HL-60 (cell line): ENCODE results near the gene CENPP.
"Not testable (repeated sequence)": the region's sequence is repeated elsewhere in the genome, so short reads cannot be mapped to it uniquely, and the experiment has no call there.

Source experiments
- DNase-seq, 2 experiments: peaks; one replicate each; pipeline ENCODE4 v3.0.0-alpha.2; 2010 to 2020; ENCODE audit warnings: low read depth in 1 of 2, low spot score in 1 of 2
- H3K27ac ChIP-seq: fragments of 250-450 bp; sonication (Bioruptor Pico); replicated peaks from 2 replicates; pipeline ENCODE4 v1.5.1; 2020; ENCODE audit warnings: mild to moderate bottlenecking, moderate library complexity
- H3K27me3 ChIP-seq: fragments of 250-450 bp; sonication (Bioruptor Pico); 2 replicates; pipeline ENCODE4 v1.5.1; 2021; ENCODE audit warnings: mild to moderate bottlenecking, moderate library complexity; ENCODE audit not compliant: insufficient read depth, poor library complexity, severe bottlenecking
- H3K4me3 ChIP-seq: replicated peaks from 2 replicates; pipeline ENCODE4 v1.5.1; 2011; ENCODE audit warnings: mild to moderate bottlenecking, control low read depth, low read length; ENCODE audit not compliant: insufficient read depth
- GABPA ChIP-seq: IDR thresholded peaks from 2 replicates; pipeline ENCODE4 v1.6.1; 2012; ENCODE audit warnings: low read depth
- POLR2AphosphoS5 ChIP-seq: IDR thresholded peaks from 2 replicates; pipeline ENCODE4 v1.6.1; 2012; ENCODE audit warnings: low read depth
- REST ChIP-seq: IDR thresholded peaks from 2 replicates; pipeline ENCODE4 v1.6.1; 2012; ENCODE audit warnings: low read depth; ENCODE audit not compliant: insufficient replicate concordance
- SPI1 ChIP-seq: IDR thresholded peaks from 2 replicates; pipeline ENCODE4 v1.6.1; 2012; ENCODE audit warnings: low read depth, mild to moderate bottlenecking, borderline replicate concordance
- TF ChIP-seq, protein P1 (sequence below): IDR thresholded peaks from one replicate; pipeline ENCODE4 v1.5.1; 2011; ENCODE audit warnings: low read length, control low read depth, inconsistent platforms; ENCODE audit not compliant: insufficient read depth

The CENPP gene

DNA sequence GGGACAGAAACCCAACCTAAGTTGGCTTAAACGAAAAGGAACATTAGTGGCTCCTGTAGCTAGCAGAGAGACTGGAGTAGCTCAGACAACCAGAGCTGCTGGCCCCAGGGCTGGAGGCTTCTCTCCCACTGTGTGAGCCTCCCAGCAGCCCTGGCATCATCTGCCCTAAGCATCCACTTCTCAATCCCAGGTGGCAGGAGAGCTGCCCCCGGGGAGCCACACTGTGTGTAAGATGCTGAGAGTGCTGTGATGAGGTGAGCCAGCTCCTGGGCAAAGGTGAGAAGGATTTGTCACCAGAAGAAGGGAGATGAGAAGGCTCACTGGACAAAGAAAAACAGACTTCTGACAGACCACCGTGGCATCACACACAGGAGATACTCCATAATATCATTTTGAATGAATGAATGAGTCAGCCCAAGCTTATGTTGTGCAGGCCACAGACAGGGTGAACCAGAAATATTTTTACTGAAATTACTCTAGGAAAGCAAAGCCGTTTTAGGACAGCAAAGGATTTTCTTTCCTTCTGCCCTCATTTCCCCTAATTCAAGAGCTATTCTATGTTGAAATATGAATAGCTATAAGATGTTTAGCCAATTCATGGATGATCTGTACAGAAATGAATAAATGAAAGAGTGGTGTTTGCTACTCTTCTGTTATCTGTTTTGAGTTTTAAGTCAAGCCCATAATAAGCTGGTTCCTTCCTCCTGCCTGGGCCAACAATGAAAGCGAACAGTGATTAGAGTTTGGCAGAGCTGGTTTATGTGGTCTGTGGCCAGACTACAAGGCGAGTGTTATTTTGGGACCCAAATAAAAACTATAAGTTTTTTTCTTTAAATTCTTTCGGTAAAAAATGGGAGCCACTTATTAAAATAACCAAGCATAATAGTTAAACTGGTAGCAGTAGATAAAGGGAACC is 267.5 kb downstream of the CENPP start:
- TF ChIP-seq GABPA (no peak), SPI1 (no peak), REST (no peak), POLR2AphosphoS5 (no peak)
- TF ChIP-seq, protein P1, sequence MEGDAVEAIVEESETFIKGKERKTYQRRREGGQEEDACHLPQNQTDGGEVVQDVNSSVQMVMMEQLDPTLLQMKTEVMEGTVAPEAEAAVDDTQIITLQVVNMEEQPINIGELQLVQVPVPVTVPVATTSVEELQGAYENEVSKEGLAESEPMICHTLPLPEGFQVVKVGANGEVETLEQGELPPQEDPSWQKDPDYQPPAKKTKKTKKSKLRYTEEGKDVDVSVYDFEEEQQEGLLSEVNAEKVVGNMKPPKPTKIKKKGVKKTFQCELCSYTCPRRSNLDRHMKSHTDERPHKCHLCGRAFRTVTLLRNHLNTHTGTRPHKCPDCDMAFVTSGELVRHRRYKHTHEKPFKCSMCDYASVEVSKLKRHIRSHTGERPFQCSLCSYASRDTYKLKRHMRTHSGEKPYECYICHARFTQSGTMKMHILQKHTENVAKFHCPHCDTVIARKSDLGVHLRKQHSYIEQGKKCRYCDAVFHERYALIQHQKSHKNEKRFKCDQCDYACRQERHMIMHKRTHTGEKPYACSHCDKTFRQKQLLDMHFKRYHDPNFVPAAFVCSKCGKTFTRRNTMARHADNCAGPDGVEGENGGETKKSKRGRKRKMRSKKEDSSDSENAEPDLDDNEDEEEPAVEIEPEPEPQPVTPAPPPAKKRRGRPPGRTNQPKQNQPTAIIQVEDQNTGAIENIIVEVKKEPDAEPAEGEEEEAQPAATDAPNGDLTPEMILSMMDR, result no peak
- no peak overlapping the region for H3K4me3 ChIP-seq
- DNase-seq, result no peak
- H3K27me3 ChIP-seq, result no peaks in the 10 kb centered on the region
- no peak overlapping the region for H3K27ac ChIP-seq

DNA sequence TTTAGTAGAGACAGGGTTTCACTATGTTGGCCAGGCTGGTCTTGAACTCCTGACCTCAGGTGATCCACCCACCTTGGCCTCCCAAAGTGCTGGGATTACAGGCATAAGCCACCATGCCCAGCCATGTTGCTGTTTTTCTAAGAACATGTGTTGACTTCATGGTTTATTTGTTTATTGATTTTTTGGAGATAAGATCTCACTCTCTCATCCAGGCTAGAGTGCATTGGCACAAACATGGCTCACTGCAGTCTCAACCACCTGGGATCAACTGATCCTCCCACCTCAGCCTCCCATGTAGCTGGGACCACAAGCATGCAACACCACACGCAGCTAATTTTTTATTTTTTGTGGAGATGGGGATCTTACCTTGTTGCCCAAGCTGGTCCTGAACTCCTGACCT is 269.3 kb downstream of the CENPP start:
- not testable (repeated sequence) for H3K27ac ChIP-seq, H3K27me3 ChIP-seq, H3K4me3 ChIP-seq, DNase-seq

GRCh38 chr9:92595930-92596329 is 270.2 kb downstream of the CENPP start:
- Histone ChIP-seq H3K4me3 (no peak overlapping the region), H3K27ac (no peak overlapping the region), H3K27me3 (no peaks in the 10 kb centered on the region)
- TF ChIP-seq POLR2AphosphoS5 (no peak), SPI1 (no peak), GABPA (no peak), REST (no peak)
- TF ChIP-seq, protein P1, result no peak
- no peak for DNase-seq

- DNase-seq, result no peak
- TF ChIP-seq REST (no peak), POLR2AphosphoS5 (no peak), GABPA (no peak), SPI1 (no peak)
- TF ChIP-seq, protein P1, result no peak
- no peak overlapping the region for H3K4me3 ChIP-seq
- H3K27me3 ChIP-seq, result no peaks in the 10 kb centered on the region
- no peak overlapping the region for H3K27ac ChIP-seq
Observed at GRCh38 chr9:92598382-92598781, 272.6 kb downstream of the CENPP start.
